SJSA1 (cell line): Measurements from ENCODE around the gene CIT. TPM values are rescaled to one million over a fixed set of nuclear protein-coding genes. Genes with fewer than 3 reads are reported as not detected.
"Not testable (repeated sequence)": the region's sequence is repeated elsewhere in the genome, so short reads cannot be mapped to it uniquely, and the experiment has no call there.

Experiments
- DNase-seq, 2 experiments: peaks; one replicate each; pipeline ENCODE4 v3.0.0-alpha.2; 2015 to 2020; ENCODE audit warnings: low spot score in 2 of 2, low read depth in 1 of 2
- H3K27ac ChIP-seq: fragments of 250-450 bp; sonication (Bioruptor Pico); 2 replicates; pipeline ENCODE4 v1.5.1; 2020; ENCODE audit warnings: mild to moderate bottlenecking, moderate library complexity
- H3K27me3 ChIP-seq: fragments of 250-450 bp; sonication (Bioruptor Pico); replicated peaks from 2 replicates; pipeline ENCODE4 v1.5.1; 2020; ENCODE audit warnings: mild to moderate bottlenecking, moderate library complexity
- H3K36me3 ChIP-seq: fragments of 250-450 bp; sonication (Bioruptor Pico); 2 replicates; pipeline ENCODE4 v1.5.1; 2020; ENCODE audit warnings: mild to moderate bottlenecking
- H3K4me1 ChIP-seq: fragments of 250-450 bp; sonication (Bioruptor Pico); replicated peaks from 2 replicates; pipeline ENCODE4 v1.6.1; 2021; ENCODE audit warnings: mild to moderate bottlenecking
- H3K4me3 ChIP-seq: fragments of 250-450 bp; sonication (Bioruptor Pico); 2 replicates; pipeline ENCODE4 v1.5.1; 2020; ENCODE audit warnings: mild to moderate bottlenecking
- H3K9me3 ChIP-seq: fragments of 250-450 bp; sonication (Bioruptor Pico); replicated peaks from 2 replicates; pipeline ENCODE4 v1.5.1; 2020; ENCODE audit warnings: mild to moderate bottlenecking
- total RNA-seq: library from RNA; depleted of rRNA; stranded (reverse); fragments of >200 nt; shearing (Covaris generic); gene quantifications from 2 replicates; pipeline ENCODE4 v1.2.3, GENCODE V29; 2014; rRNA removed

CIT gene
- total RNA-seq, 1 experiment from 2014 or later: 33.7 TPM

- Histone ChIP-seq H3K4me3 (no peak overlapping the region), H3K4me1 (peaks cover 4% of the 10 kb centered on the region; the same call in 1 of the 2 replicates), H3K9me3 (no peaks in the 10 kb centered on the region), H3K27me3 (peaks cover 7% of the 10 kb centered on the region; the same call in 1 of the 2 replicates), H3K36me3 (no peaks in the 10 kb centered on the region), H3K27ac (no peak overlapping the region)
- no peak for DNase-seq
Observed at GRCh38 chr12:119664642-119665041, 212.5 kb downstream of the CIT start.

GRCh38 chr12:119661882-119662281, 215.2 kb downstream of the CIT start:
- H3K36me3 ChIP-seq: no peaks in the 10 kb centered on the region
- no peaks in the 10 kb centered on the region; the same call in 1 of the 2 replicates for H3K4me1 ChIP-seq
- no peak overlapping the region for H3K27ac ChIP-seq
- no peak overlapping the region for H3K4me3 ChIP-seq
- DNase-seq: no peak
- H3K27me3 ChIP-seq: peaks cover 7% of the 10 kb centered on the region; the same call in 1 of the 2 replicates
- H3K9me3 ChIP-seq: no peaks in the 10 kb centered on the region

- Histone ChIP-seq H3K27ac (no peak overlapping the region), H3K36me3 (no peaks in the 10 kb centered on the region), H3K9me3 (no peaks in the 10 kb centered on the region), H3K4me3 (no peak overlapping the region), H3K27me3 (0 out of 2 replicates have a peak, but pooled peaks cover 7% of the 10 kb centered on the region), H3K4me1 (no peaks in the 10 kb centered on the region)
- no peak for DNase-seq
Observed at GRCh38 chr12:119660076-119660475, 217.0 kb downstream of the CIT start.

- Histone ChIP-seq H3K4me3 (no peak overlapping the region), H3K27me3 (0 out of 2 replicates have a peak, but pooled peaks cover 7% of the 10 kb centered on the region), H3K36me3 (no peaks in the 10 kb centered on the region), H3K27ac (no peak overlapping the region), H3K9me3 (no peaks in the 10 kb centered on the region), H3K4me1 (no peaks in the 10 kb centered on the region)
- no peak for DNase-seq
Observed at GRCh38 chr12:119659289-119659897, 217.7 kb downstream of the CIT start.

GRCh38 chr12:119658166-119658565, 219.0 kb downstream of the CIT start:
- not testable (repeated sequence) for H3K36me3 ChIP-seq, H3K27ac ChIP-seq, H3K4me3 ChIP-seq, H3K4me1 ChIP-seq, DNase-seq, H3K9me3 ChIP-seq, H3K27me3 ChIP-seq

DNA sequence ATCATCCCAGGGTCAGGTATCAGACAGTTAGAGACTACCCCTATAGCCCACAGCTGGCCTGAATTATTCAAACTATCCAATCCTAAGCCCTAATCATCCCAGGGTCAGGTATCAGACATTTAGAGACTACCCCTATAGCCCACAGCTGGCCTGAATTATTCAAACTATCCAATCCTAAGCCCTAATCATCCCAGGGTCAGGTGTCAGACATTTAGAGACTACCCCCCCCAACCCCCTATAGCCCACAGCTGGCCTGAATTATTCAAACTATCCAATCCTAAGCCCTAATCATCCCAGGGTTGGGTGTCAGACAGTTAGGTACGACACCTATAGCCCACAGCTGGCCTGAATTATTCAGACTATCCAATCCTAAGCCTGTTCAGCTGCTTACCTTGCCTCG, 220.1 kb downstream of the CIT start:
- H3K4me1 ChIP-seq, DNase-seq, H3K27me3 ChIP-seq, H3K4me3 ChIP-seq, H3K9me3 ChIP-seq, H3K27ac ChIP-seq, H3K36me3 ChIP-seq: not testable (repeated sequence)

GRCh38 chr12:119652665-119653064, 224.5 kb downstream of the CIT start:
- DNase-seq: no peak
- Histone ChIP-seq H3K27me3 (peaks cover 4% of the 10 kb centered on the region; the same call in 1 of the 2 replicates), H3K36me3 (no peaks in the 10 kb centered on the region), H3K9me3 (no peaks in the 10 kb centered on the region), H3K4me1 (no peaks in the 10 kb centered on the region), H3K4me3 (no peak overlapping the region), H3K27ac (no peak overlapping the region)

DNA sequence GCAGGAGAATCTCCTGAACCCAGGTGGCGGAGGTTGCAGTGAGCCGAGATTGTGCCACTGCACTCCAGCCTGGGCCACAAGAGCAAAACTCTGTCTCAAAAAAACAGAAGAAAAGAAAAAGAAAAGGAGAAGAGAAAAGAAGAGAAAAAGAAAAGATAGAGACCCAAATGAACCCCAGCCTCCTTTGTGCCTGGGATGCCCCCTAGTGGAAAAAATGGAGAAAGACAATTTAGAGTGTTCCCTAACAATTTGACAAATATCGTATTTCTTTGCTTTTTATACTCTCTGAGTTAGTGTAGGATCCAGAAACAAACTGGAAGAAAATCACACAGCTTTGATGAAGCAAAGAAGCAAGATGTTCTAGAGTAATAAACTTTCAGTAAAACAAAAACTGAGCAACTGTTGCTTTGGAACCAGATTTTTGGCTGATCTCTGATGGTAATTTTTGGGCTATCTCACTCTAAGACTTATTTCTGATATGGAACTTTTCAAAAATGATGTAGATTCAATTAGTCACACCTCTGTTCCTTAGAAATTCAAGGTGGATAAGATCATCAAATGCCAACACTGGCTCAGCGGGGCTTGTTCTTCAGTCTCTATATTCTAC, 227.8 kb downstream of the CIT start:
- Histone ChIP-seq H3K4me1 (no peaks in the 10 kb centered on the region), H3K36me3 (no peaks in the 10 kb centered on the region), H3K27me3 (peaks cover 4% of the 10 kb centered on the region; the same call in 1 of the 2 replicates), H3K4me3 (no peak overlapping the region), H3K27ac (no peak overlapping the region), H3K9me3 (no peaks in the 10 kb centered on the region)
- no peak for DNase-seq

- Histone ChIP-seq H3K27me3 (no peaks in the 10 kb centered on the region), H3K36me3 (no peaks in the 10 kb centered on the region), H3K4me3 (no peak overlapping the region), H3K9me3 (no peaks in the 10 kb centered on the region), H3K27ac (no peak overlapping the region), H3K4me1 (no peaks in the 10 kb centered on the region)
- no peak for DNase-seq
Observed at GRCh38 chr12:119645535-119646059, 231.5 kb downstream of the CIT start.

GRCh38 chr12:119644930-119645329, 232.2 kb downstream of the CIT start:
- no peak overlapping the region for H3K4me3 ChIP-seq
- DNase-seq: no peak
- H3K36me3 ChIP-seq: no peaks in the 10 kb centered on the region
- H3K27ac ChIP-seq: no peak overlapping the region
- no peaks in the 10 kb centered on the region for H3K4me1 ChIP-seq
- no peaks in the 10 kb centered on the region for H3K9me3 ChIP-seq
- H3K27me3 ChIP-seq: no peaks in the 10 kb centered on the region

- no peaks in the 10 kb centered on the region for H3K27me3 ChIP-seq
- DNase-seq: no peak
Observed at GRCh38 chr12:119642986-119643385, 234.1 kb downstream of the CIT start.

More at GRCh38 chr12:119642986-119643385, 234.1 kb downstream of the CIT start:
- H3K4me3 ChIP-seq: no peak overlapping the region
- H3K36me3 ChIP-seq: no peaks in the 10 kb centered on the region
- no peak overlapping the region for H3K27ac ChIP-seq
- no peaks in the 10 kb centered on the region for H3K4me1 ChIP-seq
- H3K9me3 ChIP-seq: no peaks in the 10 kb centered on the region

Other genes starting within 250 kb of the CIT start
- 9.3 and 11.7 TPM in 2 replicates for gene PRKAB1, start 209.2 kb downstream of the CIT start, total RNA-seq
- not detected in 2 replicates for gene BICDL1, start 111.9 kb upstream of the CIT start, total RNA-seq
- gene RAB35, start 239.4 kb upstream of the CIT start, total RNA-seq: 16.7 and 31.7 TPM in 2 replicates